K562 (cell line): ENCODE data around the gene INO80C. TPM values are rescaled to one million over a fixed set of nuclear protein-coding genes. Genes with fewer than 3 reads are reported as not detected.

ENCODE experiments used
- ATAC-seq: fragments of 200-7000 bp; cut with Tn5 transposase; 3 replicates; pipeline ENCODE4 v1.9.1; 2020; ENCODE audit warnings: moderate library complexity
- BruUV-seq: library from RNA; stranded (reverse); fragments of 400-500 nt; replicated peaks from 2 replicates; lab custom pipeline; 2021; lab: Mats Ljungman, UMichigan
- CTCF ChIA-PET: fragments of 300-600 bp; formaldehyde crosslinking; extraction: SDS; loops from one replicate; lab custom pipeline; 2021; ENCODE audit warnings: low intra/inter-chr PET ratio; lab: Yijun Ruan, JAX
- POLR2A ChIA-PET: fragments of 300-600, 350-650 bp; sonication (Branson Sonifier 250); formaldehyde crosslinking; extraction: SDS; loops from one replicate; lab custom pipeline; 2021; ENCODE audit warnings: antibody characterized with exemption, inconsistent platforms; lab: Yijun Ruan, JAX
- DNase-seq, 4 experiments: peaks; one replicate each; pipeline versions ENCODE4 v3.0.0 to v3.0.0-alpha.2; 2011 to 2018; ENCODE audit warnings: low spot score in 3 of 4, mixed read lengths in 3 of 4; ENCODE audit errors: extremely low read depth in 1 of 4
- FAIRE-seq: peaks from 2 replicates; lab custom pipeline; 2011; peaks lifted over from hg19 to GRCh38; lab: Jason Lieb, UNC
- H2AFZ ChIP-seq: 2 replicates; pipeline ENCODE4 v1.6.0; 2011; ENCODE audit warnings: low read depth, low read length, control low read depth, inconsistent platforms
- H3K27ac ChIP-seq: fragments of 200-600 bp; 3 replicates; pipeline ENCODE4 v1.8.0; 2011; ENCODE audit warnings: low read depth, mild to moderate bottlenecking, control low read depth, inconsistent platforms, low read length, moderate library complexity, mixed read lengths; ENCODE audit errors: extremely low read depth
- H3K27me3 ChIP-seq, 2 experiments: fragments of 300-600 bp in 1 of 2; 2 replicates in 1 of 2; 3 replicates in 1 of 2; pipeline versions ENCODE4 v1.6.0 to v1.8.0; 2011; ENCODE audit warnings: inconsistent platforms in 2 of 2, low read length in 2 of 2, mild to moderate bottlenecking in 1 of 2, mixed read lengths in 1 of 2, moderate library complexity in 1 of 2; ENCODE audit not compliant: control insufficient read depth in 2 of 2, insufficient read depth in 2 of 2
- H3K36me3 ChIP-seq: fragments of 300-600 bp; 3 replicates; pipeline ENCODE4 v1.8.0; 2011; ENCODE audit warnings: mild to moderate bottlenecking, low read length, inconsistent platforms; ENCODE audit not compliant: control insufficient read depth, insufficient read depth
- H3K4me1 ChIP-seq, 2 experiments: fragments of 200-600 bp in 1 of 2; replicated peaks in 1 of 2; 2 replicates in 1 of 2; 3 replicates in 1 of 2; pipeline versions ENCODE4 v1.5.1 to v1.8.0; 2011; ENCODE audit warnings: inconsistent platforms in 2 of 2, low read length in 2 of 2, mild to moderate bottlenecking in 1 of 2, mixed read lengths in 1 of 2, moderate library complexity in 1 of 2; ENCODE audit not compliant: control insufficient read depth in 2 of 2, insufficient read depth in 2 of 2
- H3K4me2 ChIP-seq: 2 replicates; pipeline ENCODE4 v1.6.1; 2011; ENCODE audit warnings: low read length, control low read depth, inconsistent platforms, mixed read lengths; ENCODE audit not compliant: insufficient read depth
- H3K4me3 ChIP-seq: fragments of 200-600 bp; sonication (generic), shearing (Covaris generic); 2 replicates; pipeline ENCODE4 v1.5.1; 2016; ENCODE audit warnings: control low read depth, inconsistent platforms
- H3K79me2 ChIP-seq: fragments of 200-600 bp; 3 replicates; pipeline ENCODE4 v1.8.0; 2011; ENCODE audit warnings: low read length, inconsistent platforms; ENCODE audit not compliant: control insufficient read depth, insufficient read depth
- H3K9ac ChIP-seq, 2 experiments: 2 replicates each; pipeline versions ENCODE4 v1.6.0 to v1.6.1; 2011; ENCODE audit warnings: low read depth in 2 of 2, low read length in 2 of 2, control low read depth in 1 of 2, inconsistent platforms in 1 of 2, mild to moderate bottlenecking in 1 of 2, mixed read lengths in 1 of 2; ENCODE audit not compliant: insufficient read depth in 1 of 2
- H3K9me1 ChIP-seq: one replicate; pipeline ENCODE4 v1.6.0; 2011; ENCODE audit warnings: inconsistent platforms, mild to moderate bottlenecking, low read length, moderate library complexity; ENCODE audit not compliant: control insufficient read depth, insufficient read depth
- H3K9me3 ChIP-seq: replicated peaks from 2 replicates; pipeline ENCODE4 v1.5.1; 2011; ENCODE audit warnings: low read depth, low read length, inconsistent platforms; ENCODE audit not compliant: control insufficient read depth, insufficient read depth
- H4K20me1 ChIP-seq: replicated peaks from 2 replicates; pipeline ENCODE4 v1.6.1; 2011; ENCODE audit warnings: low read length, inconsistent platforms, mixed read lengths; ENCODE audit not compliant: control insufficient read depth, insufficient read depth
- CHD4 ChIP-seq: fragments of 200-600 bp; sonication (generic); IDR thresholded peaks from 3 replicates; pipeline ENCODE4 v1.6.1; 2012; ENCODE audit warnings: low read depth, mild to moderate bottlenecking, mixed read lengths, low read length, inconsistent platforms; ENCODE audit not compliant: insufficient read depth, insufficient replicate concordance, poor library complexity, severe bottlenecking
- GTF2E2 ChIP-seq: fragments of 200-800 bp; sonication (Bioruptor generic); IDR thresholded peaks from 2 replicates; pipeline ENCODE4 v1.6.1; 2016; ENCODE audit warnings: missing genetic modification characterization, missing compliant biosample characterization
- NFIX ChIP-seq: fragments of 250-450 bp; sonication (Bioruptor Pico); IDR thresholded peaks from 2 replicates; pipeline ENCODE4 v1.4.0; 2020; ENCODE audit warnings: low read depth, mild to moderate bottlenecking, moderate library complexity
- NR3C1 ChIP-seq: sonication (generic); formaldehyde crosslinking; IDR thresholded peaks from 2 replicates; pipeline ENCODE4 v1.8.1; 2022; ENCODE audit warnings: missing genetic modification reagents
- SMARCC2 ChIP-seq: fragments of 450-650 bp; IDR thresholded peaks from 2 replicates; pipeline ENCODE4 v1.6.1; 2017; ENCODE audit warnings: antibody characterized with exemption, moderate library complexity, mild to moderate bottlenecking, low read depth
- U2AF1 ChIP-seq: fragments of 200-400 bp; formaldehyde crosslinking; optimal IDR thresholded peaks from 2 replicates; pipeline ENCODE3; 2017; ENCODE audit warnings: mild to moderate bottlenecking, low read depth, low read length, moderate library complexity
- ZNF263 ChIP-seq: sonication (generic); formaldehyde crosslinking; IDR thresholded peaks from 2 replicates; pipeline ENCODE4 v1.8.0; 2022; ENCODE audit warnings: mild to moderate bottlenecking, missing genetic modification reagents, borderline replicate concordance
- WGBS: fragments of 100-300 bp; shearing (Covaris generic); methylation state at CpG from one replicate; pipeline ENCODE4 v1.1.6; 2016; ENCODE audit warnings: low coverage, mixed read lengths; ENCODE audit not compliant: insufficient coverage; ENCODE audit errors: missing lambda C conversion rate; 5-methylcytosine and 5-hydroxymethylcytosine counted together
- in situ Hi-C: fragments of 300-500 bp; cut with MboI; formaldehyde crosslinking; loops from 4 replicates; pipeline ENCODE4 v1.15.0; 2018; ENCODE audit warnings: inconsistent platforms, mixed read lengths
- intact Hi-C: fragments of 100-400 bp; cut with micrococcal nuclease; formaldehyde crosslinking; loops from 2 replicates; pipeline ENCODE4 v1.14.2; 2022
- polyA plus RNA-seq, 8 experiments: library from polyadenylated mRNA; depleted of rRNA in 4 of 8; stranded (reverse) in 5 of 8; unstranded in 3 of 8; fragments of >200 nt; fragmentation: Nextera tagmentation in 2 of 8; fragmentation: Illumina TruSeq in 1 of 8; extraction: Ambion mirVana in 2 of 8; extraction: Trizol in 1 of 8; gene quantifications; 2 replicates each; pipeline versions ENCODE4 v1.2.1 to v1.2.3, GENCODE V29; 2011 to 2014; ENCODE audit warnings: inconsistent platforms in 1 of 8, missing spikeins in 1 of 8
- total RNA-seq, 7 experiments: library from RNA; depleted of rRNA in 6 of 7; stranded (reverse); fragments of >200 nt in 6 of 7; fragmentation: Illumina TruSeq in 2 of 7; extraction: Trizol in 2 of 7; gene quantifications; 2 replicates each; pipeline versions ENCODE4 v1.2.1 to v1.2.3, GENCODE V29; 2011 to 2021; ENCODE audit warnings: low replicate concordance in 1 of 7
- TF ChIP-seq, protein P1 (sequence below), 2 experiments: fragments of 450-650 bp; IDR thresholded peaks; 2 replicates each; pipeline ENCODE4 v1.6.1; 2016
- TF ChIP-seq, protein P2 (sequence below): fragments of 450-650 bp; IDR thresholded peaks from 2 replicates; pipeline ENCODE4 v1.6.1; 2016
- TF ChIP-seq, protein P3 (sequence below), 2 experiments: fragments of 200-800 bp in 1 of 2; sonication (Bioruptor generic) in 1 of 2; sonication (generic) in 1 of 2; formaldehyde crosslinking in 1 of 2; IDR thresholded peaks in 1 of 2; conservative IDR thresholded peaks in 1 of 2; 2 replicates each; pipeline versions ENCODE4 v1.5.0 to v1.6.1; 2016 to 2020; ENCODE audit warnings: missing compliant biosample characterization in 1 of 2, missing genetic modification characterization in 1 of 2, missing genetic modification reagents in 1 of 2

Gene INO80C
- total and polyA plus RNA-seq, 9 of the 15 experiments (the other 6 are each of a cell fraction or from before 2014, with no cell fraction given), result 14.3 to 53.3 (median 46.6) TPM

DNA sequence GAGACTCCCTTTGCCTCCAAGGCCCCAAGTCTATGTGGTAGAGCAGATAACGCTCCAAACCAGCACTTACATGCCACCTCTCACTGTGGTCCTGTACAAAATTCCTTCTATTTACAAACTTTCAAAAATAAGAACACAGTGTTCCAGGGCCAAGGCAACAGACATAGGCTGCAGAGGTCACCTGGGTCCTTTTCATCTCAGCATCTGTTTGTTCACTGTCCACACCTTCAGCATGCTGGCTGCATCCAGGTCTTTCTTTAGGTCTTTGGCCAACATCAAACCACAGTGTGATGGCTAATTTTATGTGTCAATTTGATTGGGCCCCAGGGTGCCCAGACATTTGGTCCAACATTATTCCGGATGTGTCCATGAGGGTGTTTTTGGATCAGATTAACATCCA lies 20.0 kb upstream of the INO80C start:
- ChIA-PET POLR2A (interaction anchor here (1.2 kb wide), 1 partner anchor 15 kb away, joined by 4 read pairs; no protein-coding TSS in a partner anchor), CTCF (no interaction called here)
- H3K4me2 ChIP-seq, result no peak overlapping the region
- H3K36me3 ChIP-seq, result no peaks in the 10 kb centered on the region
- peaks cover 0 to 13% of the 10 kb centered on the region in 2 experiments; a peak in 1 of 5 replicates for H3K4me1 ChIP-seq
- TF ChIP-seq GTF2E2 (tag) (no peak), ZNF263 (CRISPR knock-in tag) (no peak)
- no peaks in the 10 kb centered on the region for H3K9me1 ChIP-seq
- 56% methylated on average over 2 of the region's 2 CpGs for WGBS
- DNase-seq (no peak), FAIRE-seq (no peak), ATAC-seq (no peak)
- no peak overlapping the region for H3K4me3 ChIP-seq
- no peaks in the 10 kb centered on the region for H3K9me3 ChIP-seq
- no peaks in the 10 kb centered on the region; a peak in 1 of 5 replicates for H3K27me3 ChIP-seq
- H3K9ac ChIP-seq, result no peak overlapping the region
- in situ Hi-C loops (no loop called here), intact Hi-C loops (no loop called here)
- H3K79me2 ChIP-seq, result no peaks in the 10 kb centered on the region
- H3K27ac ChIP-seq, result no peak overlapping the region
- BruUV-seq, result no TSS peak
- no peaks in the 10 kb centered on the region for H4K20me1 ChIP-seq
- H2AFZ ChIP-seq, result no peak overlapping the region

DNA sequence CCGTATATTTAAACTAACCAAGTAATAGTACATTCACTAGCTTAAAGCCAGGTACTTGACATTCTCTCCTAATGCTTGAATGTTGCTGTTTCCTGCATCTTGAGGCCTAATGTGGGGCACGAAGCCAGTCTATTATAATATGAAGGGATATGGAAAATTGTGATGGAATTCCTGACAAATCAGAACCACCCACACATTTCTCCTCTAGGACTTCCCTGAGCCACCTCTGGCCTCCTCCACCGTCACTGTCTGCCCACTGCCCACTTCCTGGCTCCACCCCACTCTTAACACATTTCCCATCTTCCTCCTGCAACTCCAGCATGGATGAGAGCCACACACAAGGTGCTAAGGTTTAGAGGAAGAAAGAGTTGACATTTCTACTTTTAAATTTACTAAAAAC lies 19.0 kb upstream of the INO80C start:
- FAIRE-seq, result no peak
- Histone ChIP-seq H3K4me1 (peaks cover 0 to 13% of the 10 kb centered on the region in 2 experiments; a peak in 1 of 5 replicates), H3K27ac (no peak overlapping the region), H3K36me3 (no peaks in the 10 kb centered on the region), H4K20me1 (no peaks in the 10 kb centered on the region), H3K4me3 (no peak overlapping the region), H2AFZ (no peak overlapping the region), H3K4me2 (no peak overlapping the region), H3K9ac (no peak overlapping the region), H3K9me3 (no peaks in the 10 kb centered on the region), H3K79me2 (no peaks in the 10 kb centered on the region), H3K9me1 (no peaks in the 10 kb centered on the region), H3K27me3 (no peaks in the 10 kb centered on the region; a peak in 1 of 5 replicates)
- ATAC-seq, result no peak
- CTCF ChIA-PET, result no interaction called here
- intact Hi-C loops, result no loop called here
- 39% methylated on average over 3 of the region's 3 CpGs for WGBS
- no peak for TF ChIP-seq CHD4
- TF ChIP-seq U2AF1, result no peak
- TF ChIP-seq NR3C1 (CRISPR knock-in tag), result no peak
- TF ChIP-seq, protein P1, sequence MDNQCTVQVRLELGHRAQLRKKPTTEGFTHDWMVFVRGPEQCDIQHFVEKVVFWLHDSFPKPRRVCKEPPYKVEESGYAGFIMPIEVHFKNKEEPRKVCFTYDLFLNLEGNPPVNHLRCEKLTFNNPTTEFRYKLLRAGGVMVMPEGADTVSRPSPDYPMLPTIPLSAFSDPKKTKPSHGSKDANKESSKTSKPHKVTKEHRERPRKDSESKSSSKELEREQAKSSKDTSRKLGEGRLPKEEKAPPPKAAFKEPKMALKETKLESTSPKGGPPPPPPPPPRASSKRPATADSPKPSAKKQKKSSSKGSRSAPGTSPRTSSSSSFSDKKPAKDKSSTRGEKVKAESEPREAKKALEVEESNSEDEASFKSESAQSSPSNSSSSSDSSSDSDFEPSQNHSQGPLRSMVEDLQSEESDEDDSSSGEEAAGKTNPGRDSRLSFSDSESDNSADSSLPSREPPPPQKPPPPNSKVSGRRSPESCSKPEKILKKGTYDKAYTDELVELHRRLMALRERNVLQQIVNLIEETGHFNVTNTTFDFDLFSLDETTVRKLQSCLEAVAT (IDR thresholded peaks at IDR 0.05), result no peak
- TF ChIP-seq, protein P2, sequence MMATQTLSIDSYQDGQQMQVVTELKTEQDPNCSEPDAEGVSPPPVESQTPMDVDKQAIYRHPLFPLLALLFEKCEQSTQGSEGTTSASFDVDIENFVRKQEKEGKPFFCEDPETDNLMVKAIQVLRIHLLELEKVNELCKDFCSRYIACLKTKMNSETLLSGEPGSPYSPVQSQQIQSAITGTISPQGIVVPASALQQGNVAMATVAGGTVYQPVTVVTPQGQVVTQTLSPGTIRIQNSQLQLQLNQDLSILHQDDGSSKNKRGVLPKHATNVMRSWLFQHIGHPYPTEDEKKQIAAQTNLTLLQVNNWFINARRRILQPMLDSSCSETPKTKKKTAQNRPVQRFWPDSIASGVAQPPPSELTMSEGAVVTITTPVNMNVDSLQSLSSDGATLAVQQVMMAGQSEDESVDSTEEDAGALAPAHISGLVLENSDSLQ, result no peak
- TF ChIP-seq, protein P3, sequence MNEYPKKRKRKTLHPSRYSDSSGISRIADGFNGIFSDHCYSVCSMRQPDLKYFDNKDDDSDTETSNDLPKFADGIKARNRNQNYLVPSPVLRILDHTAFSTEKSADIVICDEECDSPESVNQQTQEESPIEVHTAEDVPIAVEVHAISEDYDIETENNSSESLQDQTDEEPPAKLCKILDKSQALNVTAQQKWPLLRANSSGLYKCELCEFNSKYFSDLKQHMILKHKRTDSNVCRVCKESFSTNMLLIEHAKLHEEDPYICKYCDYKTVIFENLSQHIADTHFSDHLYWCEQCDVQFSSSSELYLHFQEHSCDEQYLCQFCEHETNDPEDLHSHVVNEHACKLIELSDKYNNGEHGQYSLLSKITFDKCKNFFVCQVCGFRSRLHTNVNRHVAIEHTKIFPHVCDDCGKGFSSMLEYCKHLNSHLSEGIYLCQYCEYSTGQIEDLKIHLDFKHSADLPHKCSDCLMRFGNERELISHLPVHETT (CRISPR knock-in tag; conservative IDR thresholded peaks at IDR 0.05 in 1 of 2, IDR thresholded peaks at IDR 0.05 in 1 of 2), result no peak
- no peak for TF ChIP-seq NFIX (CRISPR knock-in tag)
- no peak for TF ChIP-seq SMARCC2
- in situ Hi-C loops, result no loop called here
- no peak for DNase-seq
- POLR2A ChIA-PET, result interaction anchor here (1.0 kb wide), 2 partner anchors 9 to 20 kb away, joined by 3 read pairs; no protein-coding TSS in a partner anchor
- BruUV-seq, result no TSS peak
